Glutamatergic neuron (in vitro differentiated cells): Measurements from ENCODE around the gene PHLDB2. TPM values are rescaled to one million over a fixed set of nuclear protein-coding genes. Genes with fewer than 3 reads are reported as not detected.

Experiments used
- DNase-seq: peaks from one replicate; pipeline ENCODE4 v3.0.0; 2022
- H3K27ac Mint-ChIP-seq: one replicate; pipeline ENCODE4 v1.8.0; 2020; ENCODE audit warnings: mild to moderate bottlenecking, mixed read lengths, inconsistent platforms; ENCODE audit not compliant: unreplicated experiment
- H3K27me3 Mint-ChIP-seq: one replicate; pipeline ENCODE4 v1.8.0; 2020; ENCODE audit warnings: mild to moderate bottlenecking, moderate library complexity, mixed read lengths, inconsistent platforms; ENCODE audit not compliant: unreplicated experiment
- H3K36me3 Mint-ChIP-seq: one replicate; pipeline ENCODE4 v1.8.0; 2020; ENCODE audit warnings: mild to moderate bottlenecking, mixed read lengths, inconsistent platforms; ENCODE audit not compliant: unreplicated experiment
- H3K4me1 Mint-ChIP-seq: one replicate; pipeline ENCODE4 v1.8.0; 2020; ENCODE audit warnings: mild to moderate bottlenecking, low read depth, mixed read lengths, inconsistent platforms; ENCODE audit not compliant: unreplicated experiment
- H3K4me3 Mint-ChIP-seq: one replicate; pipeline ENCODE4 v1.8.0; 2020; ENCODE audit warnings: mild to moderate bottlenecking, mixed read lengths, inconsistent platforms; ENCODE audit not compliant: unreplicated experiment
- H3K9me3 Mint-ChIP-seq: one replicate; pipeline ENCODE4 v1.8.0; 2020; ENCODE audit warnings: mild to moderate bottlenecking, moderate library complexity, mixed read lengths, inconsistent platforms; ENCODE audit not compliant: unreplicated experiment
- CTCF ChIP-seq: fragments of 200-600 bp; sonication (generic); IDR thresholded peaks from one replicate; pipeline ENCODE4 v1.5.0; 2021; ENCODE audit not compliant: partially characterized antibody, unreplicated experiment
- total RNA-seq: library from RNA; stranded (reverse); fragmentation: NEBNext Ultra II Directional; extraction: Animal tissue kit (Norgen Biotek cat#: 25700); gene quantifications from one replicate; pipeline ENCODE4 v1.2.1, GENCODE V29; 2021; ENCODE audit not compliant: unreplicated experiment

PHLDB2 gene
- total RNA-seq, 1 donor from 2014 or later = 18.7 TPM

GRCh38 chr3:111871809-111872623, 13.0 kb downstream of the PHLDB2 start:
- Mint-ChIP-seq H3K4me3 (peak overlapping the region; percentile 20), H3K36me3 (no peaks in the 10 kb centered on the region), H3K27me3 (no peaks in the 10 kb centered on the region), H3K9me3 (no peaks in the 10 kb centered on the region), H3K27ac (peak overlapping the region; percentile 67), H3K4me1 (peaks cover 34% of the 10 kb centered on the region)
- TF ChIP-seq CTCF = no peak
- DNase-seq = no peak

GRCh38 chr3:111872979-111873378, 13.9 kb downstream of the PHLDB2 start:
- no peak overlapping the region for H3K4me3 Mint-ChIP-seq
- no peaks in the 10 kb centered on the region for H3K36me3 Mint-ChIP-seq
- DNase-seq = no peak
- no peak overlapping the region for H3K27ac Mint-ChIP-seq
- H3K4me1 Mint-ChIP-seq = peaks cover 34% of the 10 kb centered on the region
- no peak for TF ChIP-seq CTCF
- no peaks in the 10 kb centered on the region for H3K27me3 Mint-ChIP-seq
- no peaks in the 10 kb centered on the region for H3K9me3 Mint-ChIP-seq

GRCh38 chr3:111874177-111874820, 15.2 kb downstream of the PHLDB2 start:
- Mint-ChIP-seq H3K4me3 (no peak overlapping the region), H3K27ac (no peak overlapping the region), H3K9me3 (no peaks in the 10 kb centered on the region), H3K27me3 (no peaks in the 10 kb centered on the region), H3K4me1 (peaks cover 27% of the 10 kb centered on the region), H3K36me3 (no peaks in the 10 kb centered on the region)
- no peak for DNase-seq
- no peak for TF ChIP-seq CTCF

- no peak for TF ChIP-seq CTCF
- Mint-ChIP-seq H3K4me3 (no peak overlapping the region), H3K27ac (no peak overlapping the region), H3K27me3 (no peaks in the 10 kb centered on the region), H3K4me1 (peaks cover 26% of the 10 kb centered on the region), H3K9me3 (peaks cover 2% of the 10 kb centered on the region), H3K36me3 (peaks cover 4% of the 10 kb centered on the region)
- DNase-seq = no peak
Measured at GRCh38 chr3:111881480-111881879, 22.4 kb downstream of the PHLDB2 start.

- H3K9me3 Mint-ChIP-seq = peaks cover 2% of the 10 kb centered on the region
- TF ChIP-seq CTCF = no peak
- no peaks in the 10 kb centered on the region for H3K27me3 Mint-ChIP-seq
- H3K4me1 Mint-ChIP-seq = peaks cover 26% of the 10 kb centered on the region
- H3K27ac Mint-ChIP-seq = no peak overlapping the region
- no peak for DNase-seq
- H3K36me3 Mint-ChIP-seq = peaks cover 4% of the 10 kb centered on the region
- no peak overlapping the region for H3K4me3 Mint-ChIP-seq
Measured at GRCh38 chr3:111882194-111882593, 23.1 kb downstream of the PHLDB2 start.
